ENCODE data around the gene EFNA5.

DNA sequence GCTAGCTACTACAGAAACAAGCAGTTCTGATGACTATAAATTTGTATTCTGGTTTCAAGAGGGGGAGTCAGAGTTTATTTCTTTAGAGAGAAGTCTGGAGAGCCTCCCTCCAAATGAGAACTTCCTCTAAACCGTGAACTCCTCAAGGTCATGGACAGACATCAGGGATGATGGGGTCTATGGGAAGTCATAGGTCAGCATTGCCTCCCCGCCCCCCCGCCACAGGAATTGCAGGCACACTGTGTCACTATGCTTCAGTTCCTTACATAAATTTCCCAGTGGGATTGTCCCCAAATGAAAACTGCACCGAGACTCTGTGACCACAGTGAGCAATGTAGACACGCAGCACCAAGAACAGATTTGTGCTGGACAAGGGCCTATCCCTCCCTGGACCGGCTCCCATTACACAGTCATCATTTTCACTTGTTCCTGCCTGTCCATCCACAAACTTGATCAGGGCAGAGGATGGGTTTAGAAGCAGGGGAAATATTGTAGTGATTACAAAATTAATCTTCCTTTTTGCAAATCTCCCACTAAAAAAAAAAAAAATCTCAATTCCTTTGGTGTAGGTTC lies 300.3 kb downstream of the EFNA5 start:
- TF ChIP-seq POLR2AphosphoS5 (IDR thresholded peaks at IDR 0.05; ENCODE audit: low read length) (no peak), SP1 (IDR thresholded peaks at IDR 0.05; ENCODE audit: low read depth, low read length) (no peak), FOXK2 (IDR thresholded peaks at IDR 0.05) (no peak), EP300 (IDR thresholded peaks at IDR 0.05; ENCODE audit: borderline replicate concordance in 1 of 2, control insufficient read depth in 1 of 2, low read depth in 2 of 2, low read length in 2 of 2) (no peak), TAF1 (IDR thresholded peaks at IDR 0.05; ENCODE audit: borderline replicate concordance, low read depth, low read length) (no peak), BHLHE40 (IDR thresholded peaks at IDR 0.05; ENCODE audit: borderline replicate concordance in 1 of 2, low read depth in 2 of 2, low read length in 1 of 2) (no peak), CEBPB (IDR thresholded peaks at IDR 0.05; ENCODE audit: borderline replicate concordance in 1 of 2, low read depth in 2 of 2, low read length in 2 of 2) (no peak)
- TF ChIP-seq, protein P1, sequence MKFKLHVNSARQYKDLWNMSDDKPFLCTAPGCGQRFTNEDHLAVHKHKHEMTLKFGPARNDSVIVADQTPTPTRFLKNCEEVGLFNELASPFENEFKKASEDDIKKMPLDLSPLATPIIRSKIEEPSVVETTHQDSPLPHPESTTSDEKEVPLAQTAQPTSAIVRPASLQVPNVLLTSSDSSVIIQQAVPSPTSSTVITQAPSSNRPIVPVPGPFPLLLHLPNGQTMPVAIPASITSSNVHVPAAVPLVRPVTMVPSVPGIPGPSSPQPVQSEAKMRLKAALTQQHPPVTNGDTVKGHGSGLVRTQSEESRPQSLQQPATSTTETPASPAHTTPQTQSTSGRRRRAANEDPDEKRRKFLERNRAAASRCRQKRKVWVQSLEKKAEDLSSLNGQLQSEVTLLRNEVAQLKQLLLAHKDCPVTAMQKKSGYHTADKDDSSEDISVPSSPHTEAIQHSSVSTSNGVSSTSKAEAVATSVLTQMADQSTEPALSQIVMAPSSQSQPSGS (IDR thresholded peaks at IDR 0.05; ENCODE audit: low read length): no peak
- TF ChIP-seq, protein P2, sequence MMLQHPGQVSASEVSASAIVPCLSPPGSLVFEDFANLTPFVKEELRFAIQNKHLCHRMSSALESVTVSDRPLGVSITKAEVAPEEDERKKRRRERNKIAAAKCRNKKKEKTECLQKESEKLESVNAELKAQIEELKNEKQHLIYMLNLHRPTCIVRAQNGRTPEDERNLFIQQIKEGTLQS (IDR thresholded peaks at IDR 0.05; ENCODE audit: borderline replicate concordance, extremely low read depth, low read depth, low read length): no peak
- TF ChIP-seq, protein P3, sequence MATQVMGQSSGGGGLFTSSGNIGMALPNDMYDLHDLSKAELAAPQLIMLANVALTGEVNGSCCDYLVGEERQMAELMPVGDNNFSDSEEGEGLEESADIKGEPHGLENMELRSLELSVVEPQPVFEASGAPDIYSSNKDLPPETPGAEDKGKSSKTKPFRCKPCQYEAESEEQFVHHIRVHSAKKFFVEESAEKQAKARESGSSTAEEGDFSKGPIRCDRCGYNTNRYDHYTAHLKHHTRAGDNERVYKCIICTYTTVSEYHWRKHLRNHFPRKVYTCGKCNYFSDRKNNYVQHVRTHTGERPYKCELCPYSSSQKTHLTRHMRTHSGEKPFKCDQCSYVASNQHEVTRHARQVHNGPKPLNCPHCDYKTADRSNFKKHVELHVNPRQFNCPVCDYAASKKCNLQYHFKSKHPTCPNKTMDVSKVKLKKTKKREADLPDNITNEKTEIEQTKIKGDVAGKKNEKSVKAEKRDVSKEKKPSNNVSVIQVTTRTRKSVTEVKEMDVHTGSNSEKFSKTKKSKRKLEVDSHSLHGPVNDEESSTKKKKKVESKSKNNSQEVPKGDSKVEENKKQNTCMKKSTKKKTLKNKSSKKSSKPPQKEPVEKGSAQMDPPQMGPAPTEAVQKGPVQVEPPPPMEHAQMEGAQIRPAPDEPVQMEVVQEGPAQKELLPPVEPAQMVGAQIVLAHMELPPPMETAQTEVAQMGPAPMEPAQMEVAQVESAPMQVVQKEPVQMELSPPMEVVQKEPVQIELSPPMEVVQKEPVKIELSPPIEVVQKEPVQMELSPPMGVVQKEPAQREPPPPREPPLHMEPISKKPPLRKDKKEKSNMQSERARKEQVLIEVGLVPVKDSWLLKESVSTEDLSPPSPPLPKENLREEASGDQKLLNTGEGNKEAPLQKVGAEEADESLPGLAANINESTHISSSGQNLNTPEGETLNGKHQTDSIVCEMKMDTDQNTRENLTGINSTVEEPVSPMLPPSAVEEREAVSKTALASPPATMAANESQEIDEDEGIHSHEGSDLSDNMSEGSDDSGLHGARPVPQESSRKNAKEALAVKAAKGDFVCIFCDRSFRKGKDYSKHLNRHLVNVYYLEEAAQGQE (IDR thresholded peaks at IDR 0.05; ENCODE audit: low read depth, low read length): no peak
